ENCODE data around the gene LPCAT3. TPM values are rescaled to one million over a fixed set of nuclear protein-coding genes. Genes with fewer than 3 reads are reported as not detected.

LPCAT3 gene
- total and polyA plus RNA-seq, 3 experiments from 2014 or later = 20.4 to 25.5 (median 22.1) TPM

Other genes starting within 250 kb of the LPCAT3 start
- 100 to 1,000 TPM; 236 to 245 TPM for gene LAG3, start 246.0 kb downstream of the LPCAT3 start, total RNA-seq
- 37.3 TPM for gene LAG3, start 246.0 kb downstream of the LPCAT3 start, polyA plus RNA-seq
- 1 to 10 TPM; 1.2 to 1.8 TPM for gene CD4, start 228.9 kb downstream of the LPCAT3 start, total RNA-seq
- 0.30 TPM for gene CD4, start 228.9 kb downstream of the LPCAT3 start, polyA plus RNA-seq
- gene GPR162, start 196.7 kb downstream of the LPCAT3 start, total RNA-seq = under 1 TPM in 1 of 2 experiments, not detected in 1; 0.11 TPM
- not detected for gene GPR162, start 196.7 kb downstream of the LPCAT3 start, polyA plus RNA-seq
- gene P3H3, start 190.1 kb downstream of the LPCAT3 start, total RNA-seq = 1 to 10 TPM; 2.4 to 2.5 TPM
- 2.9 TPM for gene P3H3, start 190.1 kb downstream of the LPCAT3 start, polyA plus RNA-seq
- gene GNB3, start 177.6 kb downstream of the LPCAT3 start, total RNA-seq = under 1 TPM; 0.48 to 0.78 TPM
- gene GNB3, start 177.6 kb downstream of the LPCAT3 start, polyA plus RNA-seq = not detected
- 10 to 100 TPM; 35.9 to 37.6 TPM for gene CDCA3, start 167.2 kb downstream of the LPCAT3 start, total RNA-seq
- 0.68 TPM for gene CDCA3, start 167.2 kb downstream of the LPCAT3 start, polyA plus RNA-seq
- 100 to 1,000 TPM; 154 TPM for gene USP5, start 166.3 kb downstream of the LPCAT3 start, total RNA-seq
- gene USP5, start 166.3 kb downstream of the LPCAT3 start, polyA plus RNA-seq = 49.7 TPM
- 1,000 to 10,000 TPM; 1,331 to 1,374 TPM for gene TPI1, start 150.9 kb downstream of the LPCAT3 start, total RNA-seq
- 613 TPM for gene TPI1, start 150.9 kb downstream of the LPCAT3 start, polyA plus RNA-seq
- gene SPSB2, start 145.2 kb downstream of the LPCAT3 start, total RNA-seq = 1 to 10 TPM; 7.7 to 8.1 TPM
- gene SPSB2, start 145.2 kb downstream of the LPCAT3 start, polyA plus RNA-seq = 11.4 TPM
- 1 to 10 TPM; 4.9 to 5.0 TPM for gene LRRC23, start 113.7 kb downstream of the LPCAT3 start, total RNA-seq
- gene LRRC23, start 113.7 kb downstream of the LPCAT3 start, polyA plus RNA-seq = 5.0 TPM
- 100 to 1,000 TPM; 125 to 131 TPM for gene ENO2, start 103.9 kb downstream of the LPCAT3 start, total RNA-seq
- gene ENO2, start 103.9 kb downstream of the LPCAT3 start, polyA plus RNA-seq = 36.4 TPM
- 10 to 100 TPM; 54.8 to 60.4 TPM for gene ATN1, start 90.5 kb downstream of the LPCAT3 start, total RNA-seq
- gene ATN1, start 90.5 kb downstream of the LPCAT3 start, polyA plus RNA-seq = 0.62 TPM
- gene RNU7-1, start 74.7 kb downstream of the LPCAT3 start, total RNA-seq = not detected
- gene RNU7-1, start 74.7 kb downstream of the LPCAT3 start, polyA plus RNA-seq = not detected
- gene C12orf57, start 74.5 kb downstream of the LPCAT3 start, total RNA-seq = 100 to 1,000 TPM; 297 to 304 TPM
- gene C12orf57, start 74.5 kb downstream of the LPCAT3 start, polyA plus RNA-seq = 259 TPM
- 100 to 1,000 TPM; 456 to 460 TPM for gene PTPN6, start 67.1 kb downstream of the LPCAT3 start, total RNA-seq
- 379 TPM for gene PTPN6, start 67.1 kb downstream of the LPCAT3 start, polyA plus RNA-seq
- 100 to 1,000 TPM; 499 to 503 TPM for gene PHB2, start 47.8 kb downstream of the LPCAT3 start, total RNA-seq
- gene PHB2, start 47.8 kb downstream of the LPCAT3 start, polyA plus RNA-seq = 116 TPM
- 100 to 1,000 TPM; 158 to 161 TPM for gene EMG1, start 47.6 kb downstream of the LPCAT3 start, total RNA-seq
- 64.4 TPM for gene EMG1, start 47.6 kb downstream of the LPCAT3 start, polyA plus RNA-seq
- under 1 TPM; 0.64 to 0.83 TPM for gene C1S, start 42.2 kb upstream of the LPCAT3 start, total RNA-seq
- gene C1S, start 42.2 kb upstream of the LPCAT3 start, polyA plus RNA-seq = not detected
- gene C1R, start 74.0 kb upstream of the LPCAT3 start, total RNA-seq = 1 to 10 TPM; 1.2 to 1.7 TPM
- gene C1R, start 74.0 kb upstream of the LPCAT3 start, polyA plus RNA-seq = 1.9 TPM
- 10 to 100 TPM; 12.7 to 14.2 TPM for gene C1RL, start 90.7 kb upstream of the LPCAT3 start, total RNA-seq
- gene C1RL, start 90.7 kb upstream of the LPCAT3 start, polyA plus RNA-seq = 7.2 TPM
- gene RBP5, start 110.4 kb upstream of the LPCAT3 start, total RNA-seq = under 1 TPM in 1 of 2 experiments, not detected in 1; 0.31 TPM
- gene RBP5, start 110.4 kb upstream of the LPCAT3 start, polyA plus RNA-seq = not detected
- gene CLSTN3, start 111.9 kb upstream of the LPCAT3 start, total RNA-seq = 10 to 100 TPM; 16.5 to 17.7 TPM
- 7.7 TPM for gene CLSTN3, start 111.9 kb upstream of the LPCAT3 start, polyA plus RNA-seq
- gene PEX5, start 171.2 kb upstream of the LPCAT3 start, total RNA-seq = 10 to 100 TPM; 30.7 to 31.3 TPM
- 17.4 TPM for gene PEX5, start 171.2 kb upstream of the LPCAT3 start, polyA plus RNA-seq